SK-N-SH (cell line): Measurements from ENCODE around the gene PPT2. TPM values are rescaled to one million over a fixed set of nuclear protein-coding genes. Genes with fewer than 3 reads are reported as not detected.

Experiments
- CTCF ChIA-PET: fragments of 300-600, 350-600 bp; formaldehyde crosslinking; extraction: SDS; loops from one replicate; lab custom pipeline; 2021; lab: Yijun Ruan, JAX
- POLR2A ChIA-PET: fragments of 350-600 bp; sonication (Branson Sonifier 250); formaldehyde crosslinking; extraction: SDS; loops from one replicate; lab custom pipeline; 2020; ENCODE audit warnings: antibody characterized with exemption, inconsistent platforms; lab: Yijun Ruan, JAX
- DNase-seq: peaks from one replicate; pipeline ENCODE4 v3.0.0; 2012
- H2AFZ ChIP-seq: fragments of 200-600 bp; sonication (generic); 2 replicates; pipeline ENCODE4 v1.8.1; 2016; ENCODE audit warnings: antibody characterized with exemption, mild to moderate bottlenecking, low read depth
- H3F3A ChIP-seq: fragments of 200-600 bp; sonication (generic); replicated peaks from 2 replicates; pipeline ENCODE3; 2016; ENCODE audit warnings: antibody characterized with exemption, mild to moderate bottlenecking; ENCODE audit not compliant: insufficient read depth
- H3K27ac ChIP-seq, 2 experiments: fragments of 200-500 bp in 1 of 2; fragments of 200-600 bp in 1 of 2; sonication (Bioruptor generic) in 1 of 2; sonication (generic), shearing (Covaris generic) in 1 of 2; 2 replicates each; pipeline versions ENCODE4 v1.5.1 to v1.6.1; 2014 to 2016; ENCODE audit warnings: low read depth in 2 of 2, inconsistent platforms in 1 of 2, low read length in 1 of 2, mild to moderate bottlenecking in 1 of 2, mixed read lengths in 1 of 2
- H3K27me3 ChIP-seq: fragments of 200-600 bp; sonication (generic), shearing (Covaris generic); 2 replicates; pipeline ENCODE4 v1.6.1; 2016; ENCODE audit warnings: mixed run types; ENCODE audit not compliant: insufficient read depth
- H3K36me3 ChIP-seq, 2 experiments: fragments of 200-500 bp in 1 of 2; fragments of 200-600 bp in 1 of 2; sonication (Bioruptor generic) in 1 of 2; sonication (generic) in 1 of 2; replicated peaks in 1 of 2; 2 replicates each; pipeline versions ENCODE3 to v1.5.1; 2014 to 2016; ENCODE audit warnings: low read length in 1 of 2, mild to moderate bottlenecking in 1 of 2; ENCODE audit not compliant: insufficient read depth in 2 of 2, control insufficient read depth in 1 of 2
- H3K4me1 ChIP-seq, 2 experiments: fragments of 200-500 bp in 1 of 2; fragments of 200-600 bp in 1 of 2; sonication (Bioruptor generic) in 1 of 2; sonication (generic), shearing (Covaris generic) in 1 of 2; 2 replicates each; pipeline versions ENCODE4 v1.5.1 to v1.6.1; 2014 to 2016; ENCODE audit warnings: low read depth in 1 of 2, low read length in 1 of 2, mixed run types in 1 of 2; ENCODE audit not compliant: insufficient read depth in 2 of 2, control insufficient read depth in 1 of 2
- H3K4me2 ChIP-seq: fragments of 200-600 bp; sonication (generic), shearing (Covaris generic); 2 replicates; pipeline ENCODE4 v1.6.1; 2017; ENCODE audit warnings: mixed run types
- H3K4me3 ChIP-seq, 2 experiments: fragments of 200-500 bp in 1 of 2; fragments of 200-600 bp in 1 of 2; sonication (Bioruptor generic) in 1 of 2; sonication (generic), shearing (Covaris generic) in 1 of 2; 2 replicates each; pipeline versions ENCODE4 v1.5.1 to v1.8.1; 2014 to 2016; ENCODE audit warnings: low read depth in 2 of 2, inconsistent platforms in 1 of 2, low read length in 1 of 2, mild to moderate bottlenecking in 1 of 2, mixed read lengths in 1 of 2, moderate library complexity in 1 of 2
- H3K79me2 ChIP-seq: fragments of 200-600 bp; sonication (generic); 2 replicates; pipeline ENCODE4 v1.8.1; 2017; ENCODE audit warnings: mild to moderate bottlenecking; ENCODE audit not compliant: insufficient read depth
- H3K9ac ChIP-seq: fragments of 200-600 bp; sonication (generic); 2 replicates; pipeline ENCODE4 v1.6.1; 2017; ENCODE audit warnings: mixed run types
- H3K9me2 ChIP-seq: fragments of 200-600 bp; sonication (generic); 2 replicates; pipeline ENCODE4 v1.6.1; 2017; ENCODE audit warnings: mixed run types
- H3K9me3 ChIP-seq: fragments of 200-600 bp; sonication (generic); 2 replicates; pipeline ENCODE4 v1.6.1; 2017; ENCODE audit warnings: mixed run types, mild to moderate bottlenecking, moderate library complexity
- H4K20me1 ChIP-seq: fragments of 200-600 bp; sonication (generic); 2 replicates; pipeline ENCODE4 v1.6.1; 2017; ENCODE audit warnings: mild to moderate bottlenecking, mixed run types; ENCODE audit not compliant: insufficient read depth
- ELF1 ChIP-seq: IDR thresholded peaks from 2 replicates; pipeline ENCODE4 v1.4.0; 2012
- EZH2phosphoT487 ChIP-seq: fragments of 200-600 bp; sonication (generic); IDR thresholded peaks from 2 replicates; pipeline ENCODE4 v1.6.1; 2017; ENCODE audit warnings: low read depth, mixed run types, mild to moderate bottlenecking, antibody characterized with exemption, moderate library complexity, borderline replicate concordance
- NFIC ChIP-seq: IDR thresholded peaks from 2 replicates; pipeline ENCODE4 v1.4.0; 2012; ENCODE audit warnings: borderline replicate concordance
- RAD21 ChIP-seq: IDR thresholded peaks from 2 replicates; pipeline ENCODE4 v1.6.1; 2012; ENCODE audit warnings: mild to moderate bottlenecking, low read length
- RFX5 ChIP-seq: IDR thresholded peaks from 2 replicates; pipeline ENCODE4 v1.6.1; 2012; ENCODE audit warnings: mild to moderate bottlenecking, improper control_type of control experiment, low read length
- SMC3 ChIP-seq: IDR thresholded peaks from 2 replicates; pipeline ENCODE4 v1.6.1; 2012; ENCODE audit warnings: low read depth, low read length, improper control_type of control experiment
- TAF1 ChIP-seq: IDR thresholded peaks from 2 replicates; pipeline ENCODE4 v1.6.1; 2012; ENCODE audit warnings: low read depth, mild to moderate bottlenecking, low read length, moderate library complexity, borderline replicate concordance
- TEAD4 ChIP-seq: IDR thresholded peaks from 2 replicates; pipeline ENCODE4 v1.4.0; 2012; ENCODE audit warnings: mild to moderate bottlenecking, borderline replicate concordance; ENCODE audit not compliant: insufficient read depth
- YY1 ChIP-seq: IDR thresholded peaks from 2 replicates; pipeline ENCODE4 v1.4.0; 2012; ENCODE audit warnings: low read depth, mild to moderate bottlenecking
- WGBS: methylation state at CpG from one replicate; pipeline ENCODE4 v1.1.6; 2017; ENCODE audit warnings: low lambda C conversion rate; 5-methylcytosine and 5-hydroxymethylcytosine counted together
- polyA plus RNA-seq, 3 experiments: library from polyadenylated mRNA; depleted of rRNA; stranded (reverse); fragments of >200 nt; gene quantifications; 2 replicates each; pipeline ENCODE4 v1.2.3, GENCODE V29; 2012
- TF ChIP-seq, protein P1 (sequence below): fragments of 200-600 bp; sonication (generic); IDR thresholded peaks from 2 replicates; pipeline ENCODE4 v1.6.1; 2017; ENCODE audit warnings: antibody characterized with exemption, mild to moderate bottlenecking, moderate library complexity
- TF ChIP-seq, protein P2 (sequence below): fragments of 150-350 bp; IDR thresholded peaks from 2 replicates; pipeline ENCODE4 v1.6.1; 2016; ENCODE audit warnings: mild to moderate bottlenecking, low read depth, low read length
- TF ChIP-seq, protein P3 (sequence below): IDR thresholded peaks from 2 replicates; pipeline ENCODE4; 2012
- TF ChIP-seq, protein P4 (sequence below): IDR thresholded peaks from 2 replicates; pipeline ENCODE4 v1.4.0; 2012; ENCODE audit warnings: low read depth
- TF ChIP-seq, protein P5 (sequence below): IDR thresholded peaks from 2 replicates; pipeline ENCODE4 v1.6.1; 2012; ENCODE audit warnings: mild to moderate bottlenecking, low read depth, low read length, moderate library complexity
- TF ChIP-seq, protein P6 (sequence below): fragments of 150-350 bp; IDR thresholded peaks from 2 replicates; pipeline ENCODE4 v1.6.1; 2017; ENCODE audit warnings: antibody characterized with exemption, low read length, low read depth, borderline replicate concordance

The PPT2 gene
- polyA plus RNA-seq, 1 of the 3 experiments (the other 2 are of a cell fraction): 32.7 TPM

DNA sequence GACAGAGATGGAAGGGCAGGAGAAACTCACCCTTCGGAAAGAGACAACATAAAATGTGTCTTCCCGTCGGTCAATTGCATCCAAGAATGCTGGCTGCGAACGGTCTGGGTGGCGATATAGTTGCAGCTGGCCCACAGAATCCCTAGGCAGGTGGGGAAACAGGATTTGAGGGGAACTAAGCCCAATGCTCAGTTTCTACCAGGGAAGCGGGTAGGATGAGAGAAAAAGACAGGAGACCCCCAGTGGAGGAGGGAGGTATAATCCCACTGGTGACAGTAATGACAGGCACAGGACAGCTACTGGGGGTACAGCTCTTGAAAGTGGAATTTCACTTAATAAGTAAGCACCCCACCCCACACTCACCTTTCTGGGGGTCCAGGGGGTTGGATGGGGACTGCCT, 37.3 kb upstream of the PPT2 start:
- H3K27me3 ChIP-seq: no peaks in the 10 kb centered on the region
- no peaks in the 10 kb centered on the region for H4K20me1 ChIP-seq
- no peaks in the 10 kb centered on the region for H3K9me2 ChIP-seq
- ChIA-PET POLR2A (interaction anchor here (0.8 kb wide), 1 partner anchor 11 kb away, joined by 3 read pairs; no protein-coding TSS in a partner anchor), CTCF (interaction anchor here (0.7 to 4.1 kb wide), 12 partner anchors 9 to 79 kb away, joined by 3 to 43 read pairs (median 4); partner anchors contain the start of genes ATF6B and FKBPL)
- H3K4me3 ChIP-seq: no peak overlapping the region
- TF ChIP-seq EZH2phosphoT487 (no peak), YY1 (no peak), NFIC (no peak), RAD21 (0 out of 2 replicates have a peak, but pooled peaks have one; percentile 34), SMC3 (peak; percentile 25; the same call in 1 of the 2 replicates), TAF1 (no peak), RFX5 (no peak)
- TF ChIP-seq, protein P1, sequence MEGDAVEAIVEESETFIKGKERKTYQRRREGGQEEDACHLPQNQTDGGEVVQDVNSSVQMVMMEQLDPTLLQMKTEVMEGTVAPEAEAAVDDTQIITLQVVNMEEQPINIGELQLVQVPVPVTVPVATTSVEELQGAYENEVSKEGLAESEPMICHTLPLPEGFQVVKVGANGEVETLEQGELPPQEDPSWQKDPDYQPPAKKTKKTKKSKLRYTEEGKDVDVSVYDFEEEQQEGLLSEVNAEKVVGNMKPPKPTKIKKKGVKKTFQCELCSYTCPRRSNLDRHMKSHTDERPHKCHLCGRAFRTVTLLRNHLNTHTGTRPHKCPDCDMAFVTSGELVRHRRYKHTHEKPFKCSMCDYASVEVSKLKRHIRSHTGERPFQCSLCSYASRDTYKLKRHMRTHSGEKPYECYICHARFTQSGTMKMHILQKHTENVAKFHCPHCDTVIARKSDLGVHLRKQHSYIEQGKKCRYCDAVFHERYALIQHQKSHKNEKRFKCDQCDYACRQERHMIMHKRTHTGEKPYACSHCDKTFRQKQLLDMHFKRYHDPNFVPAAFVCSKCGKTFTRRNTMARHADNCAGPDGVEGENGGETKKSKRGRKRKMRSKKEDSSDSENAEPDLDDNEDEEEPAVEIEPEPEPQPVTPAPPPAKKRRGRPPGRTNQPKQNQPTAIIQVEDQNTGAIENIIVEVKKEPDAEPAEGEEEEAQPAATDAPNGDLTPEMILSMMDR: peak; percentile 55
- TF ChIP-seq, protein P2, sequence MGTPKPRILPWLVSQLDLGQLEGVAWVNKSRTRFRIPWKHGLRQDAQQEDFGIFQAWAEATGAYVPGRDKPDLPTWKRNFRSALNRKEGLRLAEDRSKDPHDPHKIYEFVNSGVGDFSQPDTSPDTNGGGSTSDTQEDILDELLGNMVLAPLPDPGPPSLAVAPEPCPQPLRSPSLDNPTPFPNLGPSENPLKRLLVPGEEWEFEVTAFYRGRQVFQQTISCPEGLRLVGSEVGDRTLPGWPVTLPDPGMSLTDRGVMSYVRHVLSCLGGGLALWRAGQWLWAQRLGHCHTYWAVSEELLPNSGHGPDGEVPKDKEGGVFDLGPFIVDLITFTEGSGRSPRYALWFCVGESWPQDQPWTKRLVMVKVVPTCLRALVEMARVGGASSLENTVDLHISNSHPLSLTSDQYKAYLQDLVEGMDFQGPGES: no peak
- TF ChIP-seq, protein P3, sequence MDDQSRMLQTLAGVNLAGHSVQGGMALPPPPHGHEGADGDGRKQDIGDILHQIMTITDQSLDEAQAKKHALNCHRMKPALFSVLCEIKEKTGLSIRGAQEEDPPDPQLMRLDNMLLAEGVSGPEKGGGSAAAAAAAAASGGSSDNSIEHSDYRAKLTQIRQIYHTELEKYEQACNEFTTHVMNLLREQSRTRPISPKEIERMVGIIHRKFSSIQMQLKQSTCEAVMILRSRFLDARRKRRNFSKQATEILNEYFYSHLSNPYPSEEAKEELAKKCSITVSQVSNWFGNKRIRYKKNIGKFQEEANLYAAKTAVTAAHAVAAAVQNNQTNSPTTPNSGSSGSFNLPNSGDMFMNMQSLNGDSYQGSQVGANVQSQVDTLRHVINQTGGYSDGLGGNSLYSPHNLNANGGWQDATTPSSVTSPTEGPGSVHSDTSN: no peak
- TF ChIP-seq, protein P4, sequence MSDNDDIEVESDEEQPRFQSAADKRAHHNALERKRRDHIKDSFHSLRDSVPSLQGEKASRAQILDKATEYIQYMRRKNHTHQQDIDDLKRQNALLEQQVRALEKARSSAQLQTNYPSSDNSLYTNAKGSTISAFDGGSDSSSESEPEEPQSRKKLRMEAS: no peak
- WGBS: 96% methylated on average over 7 of the region's 7 CpGs
- H3K9me3 ChIP-seq: no peaks in the 10 kb centered on the region
- H3K4me1 ChIP-seq: peaks cover 3 to 9% of the 10 kb centered on the region in 2 experiments; a peak in 1 of 4 replicates
- peak; percentile 64 for DNase-seq
- peaks cover 20 to 29% of the 10 kb centered on the region in 2 experiments for H3K36me3 ChIP-seq
- no peak overlapping the region for H3K9ac ChIP-seq
- no peak overlapping the region for H3K27ac ChIP-seq
- peaks cover 38% of the 10 kb centered on the region for H3F3A ChIP-seq
- H3K4me2 ChIP-seq: no peak overlapping the region
- H2AFZ ChIP-seq: no peak overlapping the region
- no peaks in the 10 kb centered on the region for H3K79me2 ChIP-seq

DNA sequence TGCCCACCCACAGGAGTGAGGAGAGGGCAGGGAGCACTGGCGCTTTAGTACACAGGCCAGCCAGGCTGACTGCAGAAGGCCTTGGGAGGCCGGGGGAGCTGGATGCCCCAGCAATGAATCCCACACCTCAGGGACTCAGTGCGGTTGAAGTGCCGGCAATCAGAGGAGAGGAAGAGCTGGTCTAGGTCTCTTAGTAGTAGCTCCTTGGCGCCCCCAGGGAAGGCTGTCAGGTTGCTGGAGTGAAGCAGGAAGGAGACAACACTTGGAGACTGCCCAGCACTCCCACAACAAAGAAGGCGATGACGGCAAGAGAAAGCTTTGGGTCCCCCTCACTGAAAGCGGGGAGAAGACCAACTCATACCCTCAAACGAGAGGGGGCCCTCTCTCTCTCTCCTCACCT, 36.5 kb upstream of the PPT2 start:
- H3K9ac ChIP-seq: no peak overlapping the region
- CTCF ChIA-PET: interaction anchor here (0.9 to 4.1 kb wide), 14 partner anchors 10 to 73 kb away, joined by 3 to 43 read pairs (median 4); partner anchors contain the start of genes ATF6B, FKBPL and PBX2
- no peaks in the 10 kb centered on the region for H4K20me1 ChIP-seq
- H3K4me1 ChIP-seq: peaks cover 3 to 9% of the 10 kb centered on the region in 2 experiments; a peak in 1 of 4 replicates
- peaks cover 31% of the 10 kb centered on the region for H3F3A ChIP-seq
- H2AFZ ChIP-seq: no peak overlapping the region
- H3K4me2 ChIP-seq: no peak overlapping the region
- H3K79me2 ChIP-seq: peaks cover 3% of the 10 kb centered on the region; the same call in 1 of the 2 replicates
- POLR2A ChIA-PET: interaction anchor here (1.8 kb wide), 1 partner anchor 11 kb away, joined by 6 read pairs; the partner anchor contains the start of gene ATF6B
- 91% methylated on average over 8 of the region's 9 CpGs for WGBS
- no peaks in the 10 kb centered on the region for H3K9me2 ChIP-seq
- no peak overlapping the region for H3K27ac ChIP-seq
- H3K36me3 ChIP-seq: peaks cover 23 to 35% of the 10 kb centered on the region in 2 experiments
- no peak for DNase-seq
- H3K9me3 ChIP-seq: no peaks in the 10 kb centered on the region
- no peak overlapping the region for H3K4me3 ChIP-seq
- H3K27me3 ChIP-seq: no peaks in the 10 kb centered on the region
- no peak for TF ChIP-seq TAF1
- TF ChIP-seq ELF1: no peak
- TF ChIP-seq TEAD4: no peak
- TF ChIP-seq, protein P5, sequence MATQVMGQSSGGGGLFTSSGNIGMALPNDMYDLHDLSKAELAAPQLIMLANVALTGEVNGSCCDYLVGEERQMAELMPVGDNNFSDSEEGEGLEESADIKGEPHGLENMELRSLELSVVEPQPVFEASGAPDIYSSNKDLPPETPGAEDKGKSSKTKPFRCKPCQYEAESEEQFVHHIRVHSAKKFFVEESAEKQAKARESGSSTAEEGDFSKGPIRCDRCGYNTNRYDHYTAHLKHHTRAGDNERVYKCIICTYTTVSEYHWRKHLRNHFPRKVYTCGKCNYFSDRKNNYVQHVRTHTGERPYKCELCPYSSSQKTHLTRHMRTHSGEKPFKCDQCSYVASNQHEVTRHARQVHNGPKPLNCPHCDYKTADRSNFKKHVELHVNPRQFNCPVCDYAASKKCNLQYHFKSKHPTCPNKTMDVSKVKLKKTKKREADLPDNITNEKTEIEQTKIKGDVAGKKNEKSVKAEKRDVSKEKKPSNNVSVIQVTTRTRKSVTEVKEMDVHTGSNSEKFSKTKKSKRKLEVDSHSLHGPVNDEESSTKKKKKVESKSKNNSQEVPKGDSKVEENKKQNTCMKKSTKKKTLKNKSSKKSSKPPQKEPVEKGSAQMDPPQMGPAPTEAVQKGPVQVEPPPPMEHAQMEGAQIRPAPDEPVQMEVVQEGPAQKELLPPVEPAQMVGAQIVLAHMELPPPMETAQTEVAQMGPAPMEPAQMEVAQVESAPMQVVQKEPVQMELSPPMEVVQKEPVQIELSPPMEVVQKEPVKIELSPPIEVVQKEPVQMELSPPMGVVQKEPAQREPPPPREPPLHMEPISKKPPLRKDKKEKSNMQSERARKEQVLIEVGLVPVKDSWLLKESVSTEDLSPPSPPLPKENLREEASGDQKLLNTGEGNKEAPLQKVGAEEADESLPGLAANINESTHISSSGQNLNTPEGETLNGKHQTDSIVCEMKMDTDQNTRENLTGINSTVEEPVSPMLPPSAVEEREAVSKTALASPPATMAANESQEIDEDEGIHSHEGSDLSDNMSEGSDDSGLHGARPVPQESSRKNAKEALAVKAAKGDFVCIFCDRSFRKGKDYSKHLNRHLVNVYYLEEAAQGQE: no peak
- TF ChIP-seq, protein P2: no peak
- TF ChIP-seq EZH2phosphoT487: no peak
- TF ChIP-seq YY1: no peak
- TF ChIP-seq, protein P6, sequence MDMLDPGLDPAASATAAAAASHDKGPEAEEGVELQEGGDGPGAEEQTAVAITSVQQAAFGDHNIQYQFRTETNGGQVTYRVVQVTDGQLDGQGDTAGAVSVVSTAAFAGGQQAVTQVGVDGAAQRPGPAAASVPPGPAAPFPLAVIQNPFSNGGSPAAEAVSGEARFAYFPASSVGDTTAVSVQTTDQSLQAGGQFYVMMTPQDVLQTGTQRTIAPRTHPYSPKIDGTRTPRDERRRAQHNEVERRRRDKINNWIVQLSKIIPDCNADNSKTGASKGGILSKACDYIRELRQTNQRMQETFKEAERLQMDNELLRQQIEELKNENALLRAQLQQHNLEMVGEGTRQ: no peak
